ENCODE data around the gene GRAMD1B.

GRCh38 chr11:123525097-123525496, 95.0 kb downstream of the GRAMD1B start:
- TF ChIP-seq CTCF (IDR thresholded peaks at IDR 0.05): no peak
- TF ChIP-seq POLR2A (IDR thresholded peaks at IDR 0.05): no peak
